ENCODE measurements around the gene SPOCK2. TPM values are rescaled to one million over a fixed set of nuclear protein-coding genes. Genes with fewer than 3 reads are reported as not detected.
A peak's percentile ranks its signal among the peaks of the same experiment; 100 is the strongest.

Gene SPOCK2
- total and polyA plus RNA-seq, 5 experiments from 2014 or later = 177 to 578 (median 292) TPM

DNA sequence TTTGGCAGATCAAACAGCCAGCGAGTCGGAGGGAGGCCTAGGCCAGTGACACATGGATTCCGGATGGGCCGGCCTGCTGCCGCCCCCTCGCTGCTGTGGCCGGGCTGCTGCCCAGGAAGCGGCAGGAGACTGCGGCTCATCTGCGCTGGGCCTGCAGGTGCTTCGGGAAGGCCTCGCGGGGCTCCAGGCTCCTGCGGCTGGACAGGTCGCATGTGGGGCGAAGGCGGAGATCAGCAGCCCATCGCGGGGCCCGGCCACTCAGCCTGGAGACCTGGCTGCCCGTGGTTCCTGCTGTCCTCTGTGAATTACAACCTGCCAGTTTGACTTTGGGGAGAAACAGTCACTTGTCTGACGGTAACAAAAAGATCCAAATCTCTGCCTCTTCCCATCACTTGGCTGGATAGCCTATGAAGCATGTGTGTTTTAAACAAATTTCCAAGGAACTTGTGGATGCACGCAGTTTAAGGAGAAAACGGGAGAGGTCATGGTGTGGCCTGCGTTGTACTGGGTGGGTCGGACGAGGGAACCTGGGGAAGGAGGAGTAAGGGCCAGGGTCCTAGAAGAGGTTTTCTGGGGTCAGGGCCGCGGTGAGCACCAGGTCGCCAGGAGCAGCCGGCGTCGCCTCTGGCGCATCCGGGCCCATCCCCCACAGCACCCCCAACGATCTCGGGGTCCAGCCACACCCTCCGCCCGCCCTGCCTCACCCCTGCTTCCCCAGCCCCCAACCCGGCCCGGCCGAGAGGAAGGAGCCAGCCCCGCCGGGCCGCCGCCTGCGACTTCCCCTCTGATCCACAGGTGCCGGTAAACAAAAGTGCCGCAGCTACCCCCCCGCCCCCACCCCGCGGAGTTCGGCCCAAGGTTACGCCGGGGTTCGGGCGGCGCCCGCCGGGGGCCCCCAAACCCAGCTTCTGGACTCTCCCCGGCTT is 1.6 kb downstream of the SPOCK2 start:
- H3K36me3 Mint-ChIP-seq = peaks cover 13 to 48% (median 21%) of the 10 kb centered on the region in 3 donors
- H3K4me1 Mint-ChIP-seq = peaks cover 44 to 78% (median 68%) of the 10 kb centered on the region in 4 donors

DNA sequence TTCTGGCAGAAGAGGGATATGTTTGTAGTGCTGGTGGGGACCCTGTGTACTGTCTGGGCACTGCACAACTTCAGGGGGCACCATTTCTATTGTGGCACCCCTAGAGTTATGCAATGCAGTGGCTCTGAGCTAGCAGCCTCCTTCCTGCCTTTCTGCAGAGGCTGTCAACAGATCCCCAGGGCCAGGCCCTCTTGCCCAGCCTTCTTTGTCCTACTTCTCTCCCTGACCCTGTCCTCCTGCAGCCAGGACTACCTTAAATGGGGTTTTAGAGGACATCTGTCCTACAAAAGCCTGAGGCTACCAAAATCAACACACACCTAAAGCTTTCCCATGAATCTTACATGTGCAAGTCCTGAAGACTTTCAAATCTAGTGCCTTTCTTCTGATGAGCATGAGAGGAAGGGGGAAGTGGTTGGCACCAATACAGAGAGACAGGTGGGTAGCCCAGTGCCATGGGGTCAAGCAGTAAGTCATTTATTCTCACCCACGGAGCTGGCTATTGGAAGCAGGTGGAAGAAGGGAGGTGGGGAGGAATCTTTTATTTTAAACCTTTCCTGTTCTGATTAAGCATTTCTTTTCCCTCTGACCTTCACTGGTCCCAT is 2.4 kb downstream of the SPOCK2 start:
- ATAC-seq (no peak), DNase-seq (peak in 2 of 10 donors; percentile 37 to 38)
- Mint-ChIP-seq H3K27me3 (peaks cover 0 to 3% (median 0%) of the 10 kb centered on the region in 5 donors), H3K4me1 (peaks cover 50 to 81% (median 75%) of the 10 kb centered on the region in 4 donors), H3K36me3 (peaks cover 13 to 53% (median 23%) of the 10 kb centered on the region in 3 donors), H3K4me3 (peak overlapping the region; percentile 92 to 99 (median 95)), H3K27ac (peak overlapping the region; percentile 90 to 99 (median 97)), H3K9me3 (peaks cover 0 to 2% (median 0%) of the 10 kb centered on the region in 9 donors)
- POLR2A ChIA-PET = interaction anchor here (0.8 to 9.9 kb wide), 22 partner anchors 10 to 269 kb away, joined by 3 to 208 read pairs (median 8); partner anchors contain the start of genes ANAPC16, ASCC1, DDIT4 and DNAJB12

More for the DNA sequence above, 1.6 kb downstream of the SPOCK2 start:
- Mint-ChIP-seq H3K27me3 (peaks cover 0 to 3% (median 0%) of the 10 kb centered on the region in 5 donors), H3K4me3 (peak overlapping the region; percentile 92 to 99 (median 95)), H3K27ac (peak overlapping the region; percentile 90 to 99 (median 97)), H3K9me3 (peaks cover 0 to 2% (median 0%) of the 10 kb centered on the region in 9 donors)
- ATAC-seq (peak; percentile 19 to 21), DNase-seq (peak; percentile 50 to 90 (median 64))
- POLR2A ChIA-PET = interaction anchor here (0.6 to 9.9 kb wide), 37 partner anchors 7 to 268 kb away, joined by 3 to 208 read pairs (median 11); partner anchors contain the start of genes ANAPC16, ASCC1, DDIT4 and DNAJB12

DNA sequence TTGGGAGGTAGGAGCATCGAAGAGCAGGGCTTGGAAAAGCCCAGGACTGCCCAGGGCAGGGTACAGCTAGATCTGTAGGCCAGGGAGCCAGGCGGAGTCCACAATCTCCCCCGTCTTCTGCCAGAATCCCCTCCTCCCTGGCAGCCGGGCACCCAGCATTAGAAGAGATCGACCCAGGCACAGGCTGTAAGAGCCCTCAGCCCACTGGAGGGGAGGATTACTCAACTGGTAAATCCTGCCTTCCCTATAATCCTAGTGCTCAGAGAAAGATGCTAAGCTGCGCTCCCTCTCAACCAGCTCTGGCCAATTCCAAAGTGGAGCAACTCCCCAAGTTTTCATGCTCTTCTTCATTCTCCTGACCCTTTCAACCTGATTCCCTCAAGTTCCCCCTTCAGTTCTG is 3.2 kb downstream of the SPOCK2 start:
- peaks cover 0 to 3% (median 0%) of the 10 kb centered on the region in 5 donors for H3K27me3 Mint-ChIP-seq
- peaks cover 54 to 85% (median 79%) of the 10 kb centered on the region in 4 donors for H3K4me1 Mint-ChIP-seq
- H3K4me3 Mint-ChIP-seq = peak overlapping the region; percentile 92 to 99 (median 95)
- peaks cover 13 to 56% (median 23%) of the 10 kb centered on the region in 3 donors for H3K36me3 Mint-ChIP-seq
- no peak for ATAC-seq
- POLR2A ChIA-PET = interaction anchor here (0.6 to 9.9 kb wide), 22 partner anchors 9 to 250 kb away, joined by 3 to 208 read pairs (median 7); partner anchors contain the start of genes ANAPC16, ASCC1 and DDIT4
- DNase-seq = peak in 1 of 10 donors; percentile 10
- peak overlapping the region; percentile 90 to 99 (median 97) for H3K27ac Mint-ChIP-seq
- peaks cover 0 to 2% (median 0%) of the 10 kb centered on the region in 9 donors for H3K9me3 Mint-ChIP-seq

DNA sequence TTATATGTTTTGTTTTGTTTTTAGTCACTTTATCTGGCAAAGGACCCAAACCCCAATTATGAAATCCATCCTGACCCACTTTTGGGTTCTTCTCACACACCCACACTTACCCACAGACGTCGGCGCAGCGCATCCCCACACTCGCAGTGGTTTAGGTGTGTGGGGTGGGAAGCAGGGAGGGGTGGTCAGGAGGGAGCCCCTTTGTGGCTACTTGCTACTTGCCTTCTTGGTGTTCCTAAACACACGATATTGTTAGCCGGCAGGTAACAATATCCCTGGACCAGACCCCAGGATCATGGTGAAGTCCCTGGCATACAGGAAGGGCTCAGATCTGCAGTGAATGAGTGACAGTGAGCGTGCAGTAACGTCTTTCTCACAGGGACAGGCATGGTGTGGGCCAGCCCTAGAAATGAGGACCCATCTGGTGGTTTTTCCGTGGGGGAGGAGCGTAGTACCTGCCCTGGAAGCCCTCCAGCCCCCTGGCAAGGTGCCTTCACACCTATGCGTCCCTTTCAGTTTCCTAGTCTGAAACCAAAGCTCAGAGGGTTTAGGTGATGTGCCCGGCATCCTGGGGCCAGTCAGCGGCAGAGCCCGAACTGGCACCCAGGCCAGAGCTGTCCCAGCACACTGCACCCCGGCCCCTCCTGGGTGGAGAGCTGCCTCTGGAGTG is 4.4 kb downstream of the SPOCK2 start:
- DNase-seq = peak; percentile 37 to 84 (median 74)
- Mint-ChIP-seq H3K27ac (peak overlapping the region; percentile 90 to 99 (median 96)), H3K36me3 (peaks cover 13 to 61% (median 23%) of the 10 kb centered on the region in 3 donors)

GRCh38 chr10:72082856-72083789 is 5.2 kb downstream of the SPOCK2 start:
- peaks cover 0 to 1% (median 0%) of the 10 kb centered on the region in 5 donors for H3K27me3 Mint-ChIP-seq
- H3K36me3 Mint-ChIP-seq = peaks cover 9 to 64% (median 22%) of the 10 kb centered on the region in 3 donors
- peak overlapping the region; percentile 90 to 99 (median 97) for H3K27ac Mint-ChIP-seq
- peak in 1 of 10 donors; percentile 31 for DNase-seq
- H3K4me1 Mint-ChIP-seq = peaks cover 57 to 87% (median 81%) of the 10 kb centered on the region in 4 donors
- H3K4me3 Mint-ChIP-seq = peak overlapping the region; percentile 92 to 99 (median 95)
- POLR2A ChIA-PET = interaction anchor here (0.6 to 4.8 kb wide), 21 partner anchors 10 to 760 kb away, joined by 3 to 32 read pairs (median 4); partner anchors contain the start of genes ANAPC16 and ASCC1
- no peaks in the 10 kb centered on the region for H3K9me3 Mint-ChIP-seq
- ATAC-seq = no peak

More for the DNA sequence above, 4.4 kb downstream of the SPOCK2 start:
- Mint-ChIP-seq H3K4me1 (peaks cover 57 to 86% (median 81%) of the 10 kb centered on the region in 4 donors), H3K9me3 (peaks cover 0 to 2% (median 0%) of the 10 kb centered on the region in 9 donors), H3K27me3 (peaks cover 0 to 4% (median 0%) of the 10 kb centered on the region in 5 donors), H3K4me3 (peak overlapping the region; percentile 92 to 99 (median 95))
- POLR2A ChIA-PET = interaction anchor here (0.6 to 9.9 kb wide), 20 partner anchors 8 to 236 kb away, joined by 3 to 208 read pairs (median 6); partner anchors contain the start of genes ANAPC16 and ASCC1
- peak; percentile 7 to 32 for ATAC-seq

DNA sequence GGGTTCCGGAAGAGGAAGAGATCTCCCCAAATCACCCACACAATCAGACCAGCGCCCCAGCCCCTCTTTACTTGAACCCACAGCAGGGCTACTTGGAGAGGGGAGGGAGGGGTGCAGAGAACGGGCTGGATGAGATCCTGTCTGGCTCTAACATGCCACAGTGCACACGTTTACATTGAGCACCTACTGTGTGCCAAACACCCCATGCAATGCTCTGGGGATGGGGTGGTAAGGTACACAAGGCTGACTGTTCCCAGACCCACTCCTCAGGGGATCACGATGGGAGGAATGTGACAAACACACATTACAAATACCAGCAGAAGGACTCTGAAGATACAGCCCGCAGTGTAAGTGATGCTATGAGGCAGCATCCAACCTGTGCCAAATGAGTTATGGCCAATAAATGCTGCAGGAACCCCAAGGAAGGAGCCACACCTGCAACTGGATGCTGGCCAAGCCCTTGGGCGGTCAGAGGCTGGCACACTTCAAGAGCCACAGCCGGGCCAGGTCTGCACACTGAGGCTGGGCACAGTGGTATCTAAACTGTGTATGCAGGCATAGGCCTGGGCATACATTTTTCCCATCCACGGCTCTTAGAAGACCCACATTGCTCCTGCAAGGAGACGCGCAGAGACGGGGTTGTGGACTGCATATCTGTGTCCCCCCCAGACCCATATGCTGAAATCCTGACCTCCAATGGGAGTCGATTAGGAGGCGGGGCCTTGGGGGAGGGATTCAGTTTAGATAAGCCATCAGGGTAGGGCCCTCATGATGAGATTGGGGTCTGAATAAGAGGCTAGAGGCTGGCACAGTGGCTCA is 6.4 kb downstream of the SPOCK2 start:
- peak overlapping the region; percentile 64 to 96 (median 94) for H3K4me3 Mint-ChIP-seq
- ATAC-seq (no peak), DNase-seq (peak in 1 of 10 donors; percentile 16)
- H3K27ac Mint-ChIP-seq = peak overlapping the region; percentile 91 to 99 (median 98)
- peaks cover 9 to 69% (median 25%) of the 10 kb centered on the region in 3 donors for H3K36me3 Mint-ChIP-seq
- POLR2A ChIA-PET = interaction anchor here (0.7 to 4.3 kb wide), 14 partner anchors 7 to 759 kb away, joined by 3 to 76 read pairs (median 4); partner anchors contain the start of genes ANAPC16, ASCC1 and SPOCK2
- peaks cover 64 to 97% (median 91%) of the 10 kb centered on the region in 4 donors for H3K4me1 Mint-ChIP-seq
- H3K9me3 Mint-ChIP-seq = no peaks in the 10 kb centered on the region
- peaks cover 0 to 1% (median 0%) of the 10 kb centered on the region in 5 donors for H3K27me3 Mint-ChIP-seq

DNA sequence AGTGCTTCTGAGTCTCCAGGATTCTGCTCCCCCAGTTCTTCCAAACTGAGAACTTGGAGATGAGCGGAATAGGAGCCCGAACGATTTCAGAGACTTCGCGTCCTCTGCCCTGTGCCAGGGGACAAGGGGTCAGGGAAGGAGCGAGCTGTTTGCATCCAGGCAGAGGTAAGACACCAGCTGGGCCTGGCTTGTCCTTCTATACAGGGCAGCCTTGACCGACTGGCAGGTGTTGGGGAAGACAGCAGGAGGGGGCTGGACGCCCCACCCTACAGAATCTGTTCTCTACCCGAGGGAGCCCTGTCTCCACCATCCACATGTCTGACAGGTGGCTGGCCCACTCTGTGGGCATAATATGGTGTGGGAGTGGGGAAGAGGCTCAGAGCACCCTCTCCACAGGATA is 7.1 kb downstream of the SPOCK2 start:
- POLR2A ChIA-PET = interaction anchor here (0.9 to 3.7 kb wide), 6 partner anchors 8 to 143 kb away, joined by 3 to 76 read pairs (median 4); partner anchors contain the start of genes ANAPC16, ASCC1 and SPOCK2
- peaks cover 0 to 1% (median 0%) of the 10 kb centered on the region in 5 donors for H3K27me3 Mint-ChIP-seq
- peaks cover 3 to 64% (median 18%) of the 10 kb centered on the region in 3 donors for H3K36me3 Mint-ChIP-seq
- no peaks in the 10 kb centered on the region for H3K9me3 Mint-ChIP-seq
- H3K27ac Mint-ChIP-seq = peak overlapping the region; percentile 91 to 99 (median 97)
- peaks cover 62 to 99% (median 95%) of the 10 kb centered on the region in 4 donors for H3K4me1 Mint-ChIP-seq
- ATAC-seq (no peak), DNase-seq (peak in 2 of 10 donors; percentile 8 to 17)
- peak overlapping the region; percentile 64 to 96 (median 94) for H3K4me3 Mint-ChIP-seq

DNA sequence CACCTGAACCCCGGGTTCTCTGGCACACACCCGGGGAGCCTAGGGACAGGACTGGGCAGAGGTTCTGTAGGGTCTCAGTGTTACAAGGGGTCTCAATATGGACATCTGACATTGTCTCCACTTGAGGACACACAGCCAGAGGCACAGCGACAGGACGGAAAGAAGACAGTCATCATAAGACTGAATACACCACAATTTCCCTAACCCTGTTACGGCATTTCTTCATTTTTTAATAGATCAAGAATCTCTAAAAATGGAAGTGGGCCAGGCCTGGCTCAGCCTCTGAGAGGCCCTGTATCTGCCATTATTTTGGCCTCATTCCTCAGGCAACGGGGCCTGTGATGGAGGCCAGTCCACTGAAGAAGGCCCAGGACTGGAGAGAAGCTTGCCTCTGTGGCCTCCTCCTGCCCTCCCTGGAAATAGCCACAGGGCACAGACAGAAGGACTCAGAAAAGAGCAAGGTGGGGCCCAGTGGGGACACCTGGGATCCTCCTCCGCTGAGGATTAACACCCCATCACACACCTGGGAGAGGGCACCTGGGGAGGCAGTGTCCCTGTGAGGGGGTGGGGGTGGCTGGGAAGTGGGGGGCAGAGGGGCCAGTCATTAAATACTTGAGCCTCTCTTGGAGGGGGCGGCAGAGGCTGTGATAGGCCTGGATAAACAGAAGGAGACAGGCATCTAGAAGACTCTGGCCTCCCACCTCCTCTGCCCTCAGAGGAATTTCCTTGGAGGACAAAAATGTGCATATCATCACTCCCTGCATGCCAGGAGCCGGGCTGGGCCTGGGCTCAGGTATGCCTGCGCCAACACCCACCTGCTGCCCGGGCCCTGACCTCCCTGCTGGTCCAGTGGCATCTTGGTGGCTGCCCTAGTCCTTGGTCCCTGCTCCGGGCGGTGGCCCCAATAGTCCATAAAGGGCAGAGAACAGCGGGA is 8.0 kb downstream of the SPOCK2 start:
- ATAC-seq (peak in 1 of 2 donors; percentile 1), DNase-seq (peak in 2 of 10 donors; percentile 17 to 19)
- Mint-ChIP-seq H3K9me3 (no peaks in the 10 kb centered on the region), H3K4me1 (peaks cover 60 to 99% (median 95%) of the 10 kb centered on the region in 4 donors), H3K27me3 (peaks cover 0 to 1% (median 0%) of the 10 kb centered on the region in 5 donors), H3K4me3 (peak overlapping the region; percentile 88 to 96 (median 94)), H3K36me3 (peaks cover 0 to 63% (median 15%) of the 10 kb centered on the region in 3 donors), H3K27ac (peak overlapping the region; percentile 95 to 99 (median 97))
- POLR2A ChIA-PET = interaction anchor here (0.6 to 3.7 kb wide), 19 partner anchors 9 to 1014 kb away, joined by 3 to 76 read pairs (median 6); partner anchors contain the start of genes ANAPC16, ASCC1 and SPOCK2

GRCh38 chr10:72079356-72079755 is 9.0 kb downstream of the SPOCK2 start:
- Mint-ChIP-seq H3K27ac (peak overlapping the region; percentile 92 to 99 (median 97)), H3K4me3 (peak overlapping the region; percentile 88 to 96 (median 94)), H3K4me1 (peaks cover 57 to 99% (median 95%) of the 10 kb centered on the region in 4 donors), H3K9me3 (no peaks in the 10 kb centered on the region), H3K36me3 (peaks cover 0 to 63% (median 12%) of the 10 kb centered on the region in 3 donors), H3K27me3 (peaks cover 0 to 1% (median 0%) of the 10 kb centered on the region in 5 donors)
- ATAC-seq (peak; percentile 75 to 81), DNase-seq (peak; percentile 80 to 98 (median 92))
- POLR2A ChIA-PET = interaction anchor here (0.5 to 3.7 kb wide), 23 partner anchors 10 to 1015 kb away, joined by 3 to 76 read pairs (median 6); partner anchors contain the start of genes ANAPC16, ASCC1 and SPOCK2

Measured in naive thymus-derived CD8-positive, alpha-beta T cell (primary cell).